ENCODE measurements around the gene MAN1A1.
A peak's percentile ranks its signal among the peaks of the same experiment; 100 is the strongest.

The MAN1A1 gene

DNA sequence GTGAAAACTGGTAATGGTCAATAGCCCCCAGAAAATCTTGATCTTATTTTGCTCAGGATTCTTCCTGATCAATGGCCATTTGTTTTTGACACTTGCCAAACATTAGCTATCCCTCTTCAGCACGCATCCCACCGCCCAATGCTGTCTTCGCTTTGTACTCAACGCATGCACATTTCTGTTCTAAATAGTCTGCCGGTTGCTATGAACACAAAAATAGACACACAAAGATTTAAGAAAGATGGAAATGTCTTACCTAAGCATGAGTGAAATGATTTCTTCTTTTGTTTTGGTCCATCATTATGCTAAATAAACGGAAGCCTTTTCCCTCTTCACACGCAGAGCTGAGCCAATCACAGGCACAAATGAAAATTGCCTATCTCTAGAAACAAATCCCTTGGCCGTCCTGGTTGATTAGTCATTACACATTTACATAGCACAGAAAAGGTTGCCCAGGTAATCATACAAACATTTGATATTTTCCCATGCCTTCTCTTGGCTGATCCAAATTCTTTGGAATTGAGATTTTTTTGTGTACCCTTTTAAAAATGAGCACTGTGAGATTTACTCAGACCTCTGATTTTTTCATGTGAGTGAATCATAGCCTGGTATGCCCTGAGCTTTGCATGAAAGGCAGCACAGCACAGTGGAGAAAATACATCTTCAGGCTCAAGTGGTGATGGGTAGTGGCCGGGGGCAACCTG, 200.6 kb downstream of the MAN1A1 start:
- Histone ChIP-seq H3K4me2 (ENCODE audit: low read depth, low read length, poor library complexity, severe bottlenecking) (no peak overlapping the region), H3K4me3 (ENCODE audit: low read length, poor library complexity, severe bottlenecking) (no peak overlapping the region), H3K9me3 (ENCODE audit: insufficient read depth, low read depth, low read length) (no peaks in the 10 kb centered on the region), H3K9ac (ENCODE audit: low read depth, low read length, poor library complexity, severe bottlenecking) (no peak overlapping the region), H2AFZ (ENCODE audit: low read length) (no peak overlapping the region), H4K20me1 (ENCODE audit: insufficient read depth, low read length, poor library complexity, severe bottlenecking) (no peaks in the 10 kb centered on the region), H3F3A (ENCODE audit: low read depth) (peaks cover 4% of the 10 kb centered on the region; the same call in 1 of the 2 replicates), H3K9me2 (replicated peaks; ENCODE audit: low read depth, low read length) (no peaks in the 10 kb centered on the region), H3K79me2 (ENCODE audit: insufficient read depth, low read length) (no peaks in the 10 kb centered on the region), H3K27me3 (ENCODE audit: insufficient read depth, low read length, poor library complexity, severe bottlenecking) (no peaks in the 10 kb centered on the region), H3K4me1 (ENCODE audit: insufficient read depth, low read length, poor library complexity, severe bottlenecking) (peaks cover 40% of the 10 kb centered on the region), H3K36me3 (ENCODE audit: insufficient read depth, low read length) (no peaks in the 10 kb centered on the region)
- TF ChIP-seq EZH2phosphoT487 (IDR thresholded peaks at IDR 0.05; ENCODE audit: borderline replicate concordance) (no peak), CTCF (conservative IDR thresholded peaks at IDR 0.05; ENCODE audit: low read length) (no peak; the same call in 1 of the 2 replicates)

DNA sequence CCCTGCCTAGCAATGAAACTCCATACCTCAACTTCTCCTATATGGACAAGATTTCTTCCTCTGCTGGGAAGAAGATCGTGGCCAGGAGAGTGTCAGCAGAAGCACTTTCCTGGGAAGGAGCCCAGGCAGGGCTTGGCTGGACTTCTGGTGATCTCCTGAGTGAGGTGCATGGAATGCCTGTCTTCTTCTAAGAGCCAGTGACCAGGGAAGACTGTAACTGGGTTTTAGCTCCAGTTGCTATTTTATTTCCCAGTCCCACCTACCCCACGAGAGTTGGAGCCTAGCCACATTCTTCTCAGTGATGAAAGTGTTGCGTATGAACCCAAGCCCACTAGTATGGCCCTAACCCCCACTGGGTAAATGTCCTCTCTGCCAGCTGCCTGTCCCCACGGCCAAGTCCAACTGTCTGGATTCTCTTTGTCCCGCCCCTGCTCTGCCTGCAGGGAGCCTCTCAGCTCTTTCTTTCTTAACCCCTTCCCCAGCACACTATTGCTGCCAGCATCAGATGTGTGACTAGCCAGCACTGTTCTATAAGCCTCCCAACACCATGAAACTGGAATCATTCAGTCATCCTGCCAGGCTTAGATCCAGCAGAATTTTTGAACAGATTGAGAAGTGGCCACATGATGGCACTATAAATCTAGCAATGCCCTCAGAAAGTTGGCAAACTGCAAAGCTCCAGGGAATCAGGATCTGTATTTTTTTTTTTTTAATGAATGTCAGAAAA, 201.3 kb downstream of the MAN1A1 start:
- H3K9ac ChIP-seq (ENCODE audit: low read depth, low read length, poor library complexity, severe bottlenecking) = no peak overlapping the region
- TF ChIP-seq EZH2phosphoT487 (IDR thresholded peaks at IDR 0.05; ENCODE audit: borderline replicate concordance) (no peak), CTCF (conservative IDR thresholded peaks at IDR 0.05; ENCODE audit: low read length) (peak; percentile 89)

GRCh38 chr6:119147101-119148053, 202.2 kb downstream of the MAN1A1 start:
- peak overlapping the region; percentile 24 for H3K4me2 ChIP-seq (ENCODE audit: low read depth, low read length, poor library complexity, severe bottlenecking)
- H3K36me3 ChIP-seq (ENCODE audit: insufficient read depth, low read length) = no peaks in the 10 kb centered on the region
- H3K27me3 ChIP-seq (ENCODE audit: insufficient read depth, low read length, poor library complexity, severe bottlenecking) = no peaks in the 10 kb centered on the region
- no peak overlapping the region for H3K4me3 ChIP-seq (ENCODE audit: low read length, poor library complexity, severe bottlenecking)
- no peaks in the 10 kb centered on the region for H3K9me2 ChIP-seq (replicated peaks; ENCODE audit: low read depth, low read length)
- no peaks in the 10 kb centered on the region for H4K20me1 ChIP-seq (ENCODE audit: insufficient read depth, low read length, poor library complexity, severe bottlenecking)
- peaks cover 4% of the 10 kb centered on the region; the same call in 1 of the 2 replicates for H3F3A ChIP-seq (ENCODE audit: low read depth)
- H3K9me3 ChIP-seq (ENCODE audit: insufficient read depth, low read depth, low read length) = no peaks in the 10 kb centered on the region
- H3K4me1 ChIP-seq (ENCODE audit: insufficient read depth, low read length, poor library complexity, severe bottlenecking) = peaks cover 40% of the 10 kb centered on the region
- TF ChIP-seq CTCF (conservative IDR thresholded peaks at IDR 0.05; ENCODE audit: low read length) (no peak), EZH2phosphoT487 (IDR thresholded peaks at IDR 0.05; ENCODE audit: borderline replicate concordance) (no peak)
- no peak overlapping the region for H3K9ac ChIP-seq (ENCODE audit: low read depth, low read length, poor library complexity, severe bottlenecking)
- H3K79me2 ChIP-seq (ENCODE audit: insufficient read depth, low read length) = no peaks in the 10 kb centered on the region
- H2AFZ ChIP-seq (ENCODE audit: low read length) = no peak overlapping the region

More for the DNA sequence above, 201.3 kb downstream of the MAN1A1 start:
- Histone ChIP-seq H3K4me2 (ENCODE audit: low read depth, low read length, poor library complexity, severe bottlenecking) (no peak overlapping the region), H4K20me1 (ENCODE audit: insufficient read depth, low read length, poor library complexity, severe bottlenecking) (no peaks in the 10 kb centered on the region), H3F3A (ENCODE audit: low read depth) (peaks cover 4% of the 10 kb centered on the region; the same call in 1 of the 2 replicates), H3K9me2 (replicated peaks; ENCODE audit: low read depth, low read length) (no peaks in the 10 kb centered on the region), H3K4me1 (ENCODE audit: insufficient read depth, low read length, poor library complexity, severe bottlenecking) (peaks cover 40% of the 10 kb centered on the region), H3K9me3 (ENCODE audit: insufficient read depth, low read depth, low read length) (no peaks in the 10 kb centered on the region), H3K4me3 (ENCODE audit: low read length, poor library complexity, severe bottlenecking) (no peak overlapping the region), H2AFZ (ENCODE audit: low read length) (no peak overlapping the region), H3K79me2 (ENCODE audit: insufficient read depth, low read length) (no peaks in the 10 kb centered on the region), H3K36me3 (ENCODE audit: insufficient read depth, low read length) (no peaks in the 10 kb centered on the region), H3K27me3 (ENCODE audit: insufficient read depth, low read length, poor library complexity, severe bottlenecking) (no peaks in the 10 kb centered on the region)

Data from Loucy (cell line).